Measurements from ENCODE around the gene TMIGD2.
A peak's percentile ranks its signal among the peaks of the same experiment; 100 is the strongest.

TMIGD2 gene

DNA sequence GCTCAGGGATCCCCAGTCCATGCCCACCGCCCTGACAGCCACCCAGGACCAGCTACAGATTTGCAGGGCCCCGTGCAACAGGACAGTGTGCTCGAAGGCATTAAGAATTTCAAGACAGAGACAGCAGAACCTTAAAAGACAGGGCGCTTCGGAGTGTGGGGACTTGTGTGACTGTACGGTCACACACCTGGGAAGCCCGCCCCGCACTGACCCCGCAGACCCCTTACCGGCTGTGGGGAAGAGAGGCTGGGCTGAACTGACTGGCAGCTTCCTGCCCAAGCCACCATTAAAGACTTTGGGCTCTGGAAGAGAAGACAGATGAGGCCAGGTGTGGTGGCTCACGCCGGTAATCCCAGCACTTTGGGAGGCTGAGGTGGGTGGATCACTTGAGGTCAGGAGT, 22.0 kb upstream of the TMIGD2 start:
- no peak overlapping the region for H3K4me3 ChIP-seq (ENCODE audit: low read depth, low read length)
- TF ChIP-seq, protein P1, sequence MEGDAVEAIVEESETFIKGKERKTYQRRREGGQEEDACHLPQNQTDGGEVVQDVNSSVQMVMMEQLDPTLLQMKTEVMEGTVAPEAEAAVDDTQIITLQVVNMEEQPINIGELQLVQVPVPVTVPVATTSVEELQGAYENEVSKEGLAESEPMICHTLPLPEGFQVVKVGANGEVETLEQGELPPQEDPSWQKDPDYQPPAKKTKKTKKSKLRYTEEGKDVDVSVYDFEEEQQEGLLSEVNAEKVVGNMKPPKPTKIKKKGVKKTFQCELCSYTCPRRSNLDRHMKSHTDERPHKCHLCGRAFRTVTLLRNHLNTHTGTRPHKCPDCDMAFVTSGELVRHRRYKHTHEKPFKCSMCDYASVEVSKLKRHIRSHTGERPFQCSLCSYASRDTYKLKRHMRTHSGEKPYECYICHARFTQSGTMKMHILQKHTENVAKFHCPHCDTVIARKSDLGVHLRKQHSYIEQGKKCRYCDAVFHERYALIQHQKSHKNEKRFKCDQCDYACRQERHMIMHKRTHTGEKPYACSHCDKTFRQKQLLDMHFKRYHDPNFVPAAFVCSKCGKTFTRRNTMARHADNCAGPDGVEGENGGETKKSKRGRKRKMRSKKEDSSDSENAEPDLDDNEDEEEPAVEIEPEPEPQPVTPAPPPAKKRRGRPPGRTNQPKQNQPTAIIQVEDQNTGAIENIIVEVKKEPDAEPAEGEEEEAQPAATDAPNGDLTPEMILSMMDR (conservative IDR thresholded peaks at IDR 0.05; ENCODE audit: low read depth, low read length) = no peak
- no peak for DNase-seq (ENCODE audit: low read depth)

DNA sequence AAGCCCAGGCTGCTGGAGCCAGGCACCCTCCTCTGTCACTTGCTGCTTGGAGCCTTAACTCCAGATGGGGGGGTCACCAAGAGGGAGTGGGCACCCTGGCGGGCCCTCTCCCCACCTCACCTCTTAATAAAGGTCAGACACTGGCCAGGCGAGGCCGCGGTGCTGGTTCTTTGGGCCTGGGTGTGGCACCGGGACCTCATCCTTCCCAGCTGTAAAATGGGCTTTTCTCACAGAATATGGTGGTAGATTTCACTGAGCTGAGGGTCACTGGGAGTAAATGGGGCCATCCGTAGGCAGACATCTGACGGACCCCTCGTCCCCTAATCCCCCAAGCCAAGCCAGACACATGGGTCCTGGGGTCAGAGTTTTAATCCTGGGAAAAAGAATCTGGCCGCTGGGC, 21.5 kb upstream of the TMIGD2 start:
- no peak overlapping the region for H3K4me3 ChIP-seq (ENCODE audit: low read depth, low read length)
- TF ChIP-seq, protein P1 (conservative IDR thresholded peaks at IDR 0.05; ENCODE audit: low read depth, low read length) = no peak
- no peak for DNase-seq (ENCODE audit: low read depth)

DNA sequence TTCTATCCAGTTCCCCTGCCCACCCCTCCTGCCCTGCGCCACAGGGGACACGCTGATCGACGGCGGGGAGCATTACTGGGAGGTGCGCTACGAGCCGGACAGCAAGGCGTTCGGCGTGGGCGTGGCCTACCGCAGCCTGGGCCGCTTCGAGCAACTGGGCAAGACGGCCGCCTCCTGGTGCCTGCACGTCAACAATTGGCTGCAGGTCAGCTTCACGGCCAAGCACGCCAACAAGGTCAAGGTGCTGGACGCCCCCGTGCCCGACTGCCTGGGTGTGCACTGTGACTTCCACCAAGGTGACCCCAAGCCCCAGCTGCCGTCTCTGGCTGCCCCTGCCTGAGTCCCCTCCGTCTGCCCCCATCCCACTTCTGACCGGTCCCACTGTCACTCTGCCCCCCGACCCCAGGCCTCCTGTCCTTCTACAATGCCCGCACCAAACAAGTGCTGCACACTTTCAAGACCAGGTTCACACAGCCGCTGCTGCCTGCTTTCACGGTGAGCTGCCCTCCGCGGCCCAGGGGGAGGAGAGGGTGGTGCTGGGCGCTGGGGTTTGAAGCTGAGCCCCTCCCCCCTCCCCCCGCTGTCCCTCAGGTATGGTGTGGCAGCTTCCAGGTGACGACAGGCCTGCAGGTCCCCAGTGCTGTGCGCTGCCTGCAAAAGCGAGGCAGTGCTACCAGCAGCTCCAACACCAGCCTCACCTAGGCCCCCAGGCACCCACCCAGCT, 20.9 kb upstream of the TMIGD2 start:
- TF ChIP-seq, protein P1 (conservative IDR thresholded peaks at IDR 0.05; ENCODE audit: low read depth, low read length) = no peak
- no peak overlapping the region for H3K4me3 ChIP-seq (ENCODE audit: low read depth, low read length)
- DNase-seq (ENCODE audit: low read depth) = no peak

DNA sequence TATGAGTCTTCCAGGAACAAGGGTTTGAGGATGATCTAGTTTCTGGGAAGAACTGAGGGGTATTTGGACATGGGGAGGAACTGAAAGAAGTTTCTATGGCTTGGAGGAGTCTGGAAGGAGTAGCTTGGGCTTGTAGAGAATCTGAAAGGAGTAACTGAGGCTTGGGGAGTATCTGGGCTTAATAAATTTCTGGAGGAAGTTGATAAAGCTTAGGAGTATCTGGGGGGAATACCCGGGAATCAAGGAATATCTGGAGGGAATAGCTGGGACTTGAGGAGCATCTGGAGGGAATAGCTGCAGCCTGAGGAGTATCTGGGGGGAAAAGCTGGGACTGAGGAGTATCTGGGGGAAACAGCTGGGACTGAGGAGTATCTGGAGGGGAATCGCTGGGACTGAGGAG, 18.2 kb upstream of the TMIGD2 start:
- no peak overlapping the region for H3K4me3 ChIP-seq (ENCODE audit: low read depth, low read length)
- DNase-seq (ENCODE audit: low read depth) = no peak
- TF ChIP-seq, protein P1 (conservative IDR thresholded peaks at IDR 0.05; ENCODE audit: low read depth, low read length) = no peak

DNA sequence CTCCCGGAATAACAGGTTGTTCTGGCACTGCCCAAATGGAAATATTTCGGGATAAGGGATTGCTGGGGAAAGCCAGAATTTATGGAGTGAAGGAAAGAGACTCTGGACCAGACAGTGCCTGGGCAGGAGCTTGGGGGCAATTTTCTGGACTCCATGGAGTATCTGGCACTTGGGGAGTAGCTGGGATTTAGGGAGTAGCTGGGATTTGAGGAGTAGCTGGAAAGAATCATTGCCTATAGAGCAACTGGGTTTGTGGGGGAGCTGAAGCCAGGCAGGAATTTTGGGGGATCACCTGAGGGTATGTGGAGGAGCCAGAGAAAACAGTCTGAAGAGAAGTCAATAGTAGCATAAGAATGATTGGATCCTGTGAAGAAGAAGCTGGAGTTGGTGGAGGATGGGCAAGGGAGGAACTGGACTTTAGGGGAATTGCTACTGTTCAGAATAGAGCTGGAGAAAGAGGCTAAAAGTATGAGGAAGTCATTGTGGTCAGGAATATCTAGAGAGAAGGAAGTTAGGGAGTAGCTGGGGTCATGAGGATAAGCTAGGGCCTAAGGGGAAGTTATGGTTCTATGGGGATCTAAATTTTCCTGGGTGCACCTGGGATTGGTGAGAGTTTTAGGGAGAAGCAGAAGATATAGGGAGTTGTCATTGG, 17.0 kb upstream of the TMIGD2 start:
- TF ChIP-seq, protein P1 (conservative IDR thresholded peaks at IDR 0.05; ENCODE audit: low read depth, low read length) = no peak
- no peak for DNase-seq (ENCODE audit: low read depth)
- no peak overlapping the region for H3K4me3 ChIP-seq (ENCODE audit: low read depth, low read length)

DNA sequence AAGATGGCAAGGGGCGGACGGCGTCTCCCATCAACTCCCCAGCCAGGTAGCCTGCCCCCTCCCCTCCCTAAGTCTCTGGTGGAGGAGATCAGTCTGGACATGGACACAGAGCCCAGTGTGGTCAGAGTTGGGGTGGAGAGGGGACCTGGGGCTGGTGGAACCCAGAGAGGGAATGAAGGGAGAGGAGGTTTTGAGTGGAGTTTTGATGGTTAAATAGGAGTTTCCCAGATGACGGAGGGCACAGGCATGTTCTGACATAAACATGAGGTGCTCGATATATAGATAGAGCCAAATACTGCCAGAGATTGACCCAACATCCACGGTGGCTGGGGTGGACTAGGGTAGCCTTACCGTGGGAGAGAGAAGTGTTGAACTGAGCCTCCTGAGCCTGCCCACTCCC, 16.3 kb upstream of the TMIGD2 start:
- TF ChIP-seq, protein P1 (conservative IDR thresholded peaks at IDR 0.05; ENCODE audit: low read depth, low read length) = no peak
- no peak for DNase-seq (ENCODE audit: low read depth)
- H3K4me3 ChIP-seq (ENCODE audit: low read depth, low read length) = no peak overlapping the region

DNA sequence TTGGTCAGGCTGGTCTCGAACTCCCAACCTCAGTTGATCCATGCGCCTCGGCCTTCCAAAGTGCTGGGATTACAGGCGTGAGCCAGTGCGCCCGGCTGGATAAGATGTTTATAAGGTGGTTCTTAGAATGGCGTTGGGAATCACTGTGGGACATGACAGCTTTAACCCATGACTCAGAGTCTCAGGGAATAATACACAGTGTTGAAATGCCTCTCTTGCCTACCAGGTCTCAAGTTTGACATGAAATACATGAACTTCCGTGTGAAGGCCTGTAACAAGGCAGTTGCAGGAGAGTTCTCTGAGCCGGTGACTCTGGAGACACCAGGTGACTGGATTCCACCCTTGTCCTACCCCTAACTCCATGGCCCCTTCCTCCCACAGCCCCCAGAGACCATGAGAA, 14.8 kb upstream of the TMIGD2 start:
- H3K4me3 ChIP-seq (ENCODE audit: low read depth, low read length) = no peak overlapping the region
- TF ChIP-seq, protein P1 (conservative IDR thresholded peaks at IDR 0.05; ENCODE audit: low read depth, low read length) = no peak
- DNase-seq (ENCODE audit: low read depth) = peak; percentile 23

Data from choroid plexus epithelial cell (primary cell).